Erythroblast (primary cell): Measurements from ENCODE around the gene CELF4.

Experiments used
- GATA1 ChIP-seq: IDR thresholded peaks from 2 replicates; pipeline ENCODE4 v1.6.1; 2011; ENCODE audit warnings: low read depth, mild to moderate bottlenecking, control low read depth, low read length, moderate library complexity
- POLR2A ChIP-seq: IDR thresholded peaks from 2 replicates; pipeline ENCODE4 v1.6.1; 2011; ENCODE audit warnings: mild to moderate bottlenecking, low read length

DNA sequence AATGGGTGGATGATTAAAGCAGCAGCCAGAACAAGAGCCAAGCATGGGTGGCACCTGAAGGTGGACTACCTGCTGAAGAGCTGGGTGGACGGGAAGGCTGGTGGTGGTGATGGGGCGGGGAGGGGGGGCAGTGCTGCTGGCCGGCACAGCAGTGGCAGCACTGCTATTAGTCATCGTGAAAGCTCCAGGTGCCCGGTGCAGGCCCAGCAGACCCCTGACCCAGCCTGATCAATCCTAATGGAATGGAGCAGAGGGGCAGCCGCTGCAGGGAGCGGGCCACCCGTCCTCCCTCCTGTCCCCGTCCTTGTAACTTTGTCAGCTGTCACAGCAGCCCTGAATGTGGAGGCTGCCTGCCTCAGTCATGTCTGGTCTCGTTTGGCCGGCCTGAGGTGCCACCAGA lies 174.9 kb downstream of the CELF4 start:
- no peak for TF ChIP-seq POLR2A
- no peak for TF ChIP-seq GATA1
